HG03066 (cell line): Measurements from ENCODE around the gene INO80E.
"Not testable (repeated sequence)": the region's sequence is repeated elsewhere in the genome, so short reads cannot be mapped to it uniquely, and the experiment has no call there.

Experiments
- ATAC-seq: cut with Tn5 transposase; IDR thresholded peaks from one replicate; pipeline ENCODE4 v1.9.1; 2021; ENCODE audit warnings: low read depth; ENCODE audit not compliant: unreplicated experiment

The INO80E gene

DNA sequence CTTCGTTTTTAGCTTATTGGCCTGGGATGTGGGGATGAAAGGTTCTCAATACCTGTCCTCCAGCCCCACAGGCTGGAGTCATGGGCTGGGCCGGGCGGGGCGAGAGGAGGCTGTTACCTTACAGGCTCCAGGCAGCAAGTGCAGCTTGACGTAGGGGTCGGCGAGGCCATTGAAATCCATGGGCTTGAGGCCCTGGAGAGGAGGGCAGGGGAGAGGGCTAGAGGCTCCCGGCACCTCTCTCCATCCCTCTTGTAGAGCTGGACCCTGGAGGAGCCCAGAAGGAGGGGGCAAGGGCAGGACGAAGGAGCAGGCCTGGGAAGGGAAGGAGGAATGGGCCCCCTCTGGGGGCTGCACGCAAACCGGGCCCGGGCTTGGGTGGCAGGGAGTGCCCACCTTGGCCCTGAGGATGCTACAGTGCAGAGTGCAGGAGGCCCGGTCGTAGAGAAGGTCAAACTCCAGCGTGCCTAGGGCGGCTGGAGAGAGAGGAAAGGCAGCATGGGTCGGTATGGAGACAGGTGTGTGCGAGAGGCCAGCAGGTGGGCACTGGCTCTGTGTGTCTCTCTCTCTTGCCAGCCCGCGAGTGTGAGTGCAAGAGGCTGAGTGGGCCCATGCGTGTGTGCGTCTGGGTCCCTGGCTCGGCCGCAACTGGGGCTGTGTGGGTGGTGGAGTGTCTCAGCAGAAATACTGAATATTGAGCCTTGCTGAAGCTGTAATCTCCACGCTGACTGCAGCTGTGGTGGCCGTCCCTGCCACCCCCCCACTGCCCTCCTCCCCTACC is 13.2 kb downstream of the INO80E start:
- no peak for ATAC-seq

DNA sequence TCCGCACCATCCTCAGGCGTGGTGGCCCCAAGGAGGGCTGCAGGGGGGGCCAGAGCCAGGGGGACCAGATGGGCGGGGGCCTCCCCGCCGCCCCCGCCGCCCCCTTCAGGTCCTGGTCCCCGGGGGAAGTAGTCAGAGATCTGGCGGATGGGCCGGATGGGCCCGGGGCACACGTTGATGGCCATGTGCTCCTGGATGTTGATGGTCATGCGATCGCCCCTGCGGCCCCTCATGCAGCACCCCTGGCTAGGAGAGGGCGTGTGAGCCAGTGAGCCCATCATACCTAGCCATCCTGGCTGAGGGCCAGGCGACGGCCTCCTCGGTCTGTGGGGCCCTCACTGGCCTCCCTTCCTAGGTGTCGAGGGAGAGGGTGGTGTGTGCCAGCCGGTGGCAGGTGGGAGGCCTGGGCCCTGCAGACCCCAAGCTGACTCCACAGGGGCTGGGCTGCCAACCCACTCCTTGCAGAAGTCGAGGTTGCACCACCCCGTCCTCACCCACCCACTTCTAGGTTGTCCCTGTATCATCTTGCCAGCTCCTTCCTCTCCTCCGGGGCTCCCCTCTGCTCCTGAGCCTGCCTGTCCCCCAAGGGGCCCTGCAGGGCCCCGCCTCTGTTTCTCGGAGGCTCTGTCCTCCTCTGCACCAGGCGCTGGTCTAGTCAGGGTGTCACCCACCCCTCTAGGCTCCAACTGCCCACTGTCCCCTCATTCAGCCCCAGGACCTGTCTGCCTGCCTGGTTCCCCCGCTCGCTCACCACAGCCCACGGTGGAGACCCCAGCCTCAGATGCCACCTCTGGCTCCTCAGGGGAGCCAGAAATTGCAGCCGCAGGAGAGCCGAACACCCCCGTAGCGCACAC is 14.2 kb downstream of the INO80E start:
- no peak for ATAC-seq

DNA sequence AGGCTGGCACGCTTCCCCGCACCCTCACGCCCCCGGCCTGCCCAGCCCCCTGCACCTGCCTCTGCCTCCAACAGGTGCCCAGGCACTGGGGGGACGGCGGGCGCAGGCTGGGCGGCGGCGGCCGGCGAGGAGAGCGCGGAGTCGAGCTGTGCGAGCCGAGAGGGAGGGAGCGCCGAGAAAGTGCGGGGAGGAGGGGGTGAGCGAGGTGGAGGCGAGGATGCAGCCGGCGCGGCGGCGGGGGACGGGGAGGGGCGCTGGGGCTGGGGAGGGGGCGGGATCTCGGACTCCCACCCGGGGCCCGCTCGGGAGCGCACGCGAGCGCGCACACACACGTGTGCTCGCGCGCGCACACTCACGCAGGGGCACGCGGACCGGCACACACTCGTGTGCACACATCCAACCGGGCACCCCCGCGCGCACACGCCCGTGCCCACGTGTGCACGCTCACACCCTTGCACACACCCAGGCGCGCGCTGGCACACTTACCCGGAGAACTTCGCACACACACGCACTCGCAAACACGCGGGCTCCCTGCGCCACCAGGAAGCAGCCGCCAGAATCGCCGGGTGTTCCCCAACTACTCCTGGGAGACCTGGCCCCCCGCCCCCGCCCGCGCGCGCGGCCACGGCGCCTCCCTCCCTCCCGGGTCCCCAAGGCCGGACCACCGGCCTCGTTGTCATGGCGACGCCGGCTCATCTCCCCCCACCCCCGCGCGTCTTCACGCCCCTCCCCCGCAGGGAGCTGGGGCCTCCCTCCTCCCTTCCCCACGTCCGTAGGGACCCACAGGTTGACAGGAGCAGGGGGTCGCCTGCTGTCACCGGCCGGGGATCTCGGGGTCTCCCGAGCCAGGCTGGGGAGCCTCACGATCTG is 15.0 kb downstream of the INO80E start, which contains the start of gene DOC2A:
DOC2A (minus strand) TSS at position 184 of the 870 bp plus-strand sequence. CDS start 805 bp downstream, outside the sequence.
- ATAC-seq: no peak

DNA sequence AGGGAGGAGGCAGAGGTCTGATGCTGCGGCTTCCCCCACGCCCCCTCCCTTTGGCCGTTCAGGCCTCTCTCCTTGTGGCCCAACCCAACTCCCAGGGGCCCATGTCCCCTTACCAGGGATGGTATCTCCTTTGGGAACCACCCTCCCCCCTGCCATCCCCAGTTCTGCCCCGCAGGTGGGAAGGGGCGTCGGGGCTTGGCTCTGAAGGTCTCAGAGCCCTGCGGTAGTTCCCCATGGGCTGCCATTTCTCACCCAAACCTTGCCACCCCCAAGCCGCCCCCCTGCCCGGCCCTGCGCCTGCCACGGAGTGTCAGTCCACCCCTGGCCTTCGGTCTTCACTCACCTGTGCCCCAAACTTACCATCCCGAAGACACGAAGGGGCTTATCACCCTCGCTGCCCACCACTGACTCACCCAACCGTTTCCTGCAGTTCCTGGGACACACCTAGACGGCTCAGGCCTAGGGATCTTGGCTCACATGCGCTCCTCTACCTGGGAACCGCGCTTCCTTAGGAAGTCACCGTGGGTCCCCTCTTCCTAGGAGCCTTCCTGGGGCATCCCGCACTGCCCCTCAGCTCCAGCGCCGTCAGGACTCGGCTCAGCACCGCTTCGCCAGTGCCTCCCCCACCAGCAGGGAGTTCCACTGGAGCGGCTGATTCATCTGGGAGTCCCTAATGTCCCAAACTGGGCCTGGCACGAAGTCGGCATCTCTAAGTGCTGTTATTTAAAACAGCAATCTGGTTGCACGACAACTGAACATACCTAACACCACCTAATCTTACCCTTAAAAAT is 15.9 kb downstream of the INO80E start:
- no peak for ATAC-seq

DNA sequence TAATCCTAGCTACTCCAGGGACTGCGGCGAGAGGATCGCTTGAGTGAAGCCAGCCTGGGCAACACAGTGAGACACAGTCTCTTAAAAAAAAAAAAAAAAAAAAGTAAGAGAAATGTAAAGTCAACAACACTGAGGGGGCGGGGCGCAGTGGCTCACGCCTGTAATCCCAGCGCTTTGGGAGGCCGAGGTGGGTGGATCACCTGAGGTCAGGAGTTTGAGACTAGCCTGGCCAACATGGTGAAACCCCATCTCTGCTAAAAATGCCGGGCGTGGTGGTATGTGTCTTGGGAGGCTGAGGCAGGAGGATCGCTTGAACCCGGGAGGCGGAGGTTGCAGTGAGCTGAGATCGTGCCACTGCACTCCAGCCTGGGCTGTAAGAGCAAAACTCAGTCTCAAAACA is 16.6 kb downstream of the INO80E start:
- ATAC-seq: not testable (repeated sequence)

DNA sequence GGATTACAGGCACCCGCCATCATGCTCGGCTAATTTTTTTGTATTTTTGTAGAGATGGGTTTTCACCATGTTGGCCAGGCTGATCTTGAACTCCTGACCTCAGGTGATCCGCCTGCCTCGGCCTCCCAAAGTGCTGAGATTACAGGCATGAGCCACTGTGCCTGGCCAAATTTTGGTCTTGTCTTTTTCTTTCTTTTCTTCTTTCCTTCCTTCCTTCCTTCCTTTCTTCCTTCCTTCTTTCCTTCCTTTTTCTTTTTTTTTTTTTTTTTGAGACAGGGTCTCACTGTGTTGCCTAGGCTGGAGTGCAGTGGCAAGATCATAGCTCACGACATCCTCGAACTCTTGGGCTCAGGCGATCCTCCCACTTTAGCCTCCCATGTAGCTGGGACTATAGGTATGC is 19.4 kb downstream of the INO80E start:
- not testable (repeated sequence) for ATAC-seq

DNA sequence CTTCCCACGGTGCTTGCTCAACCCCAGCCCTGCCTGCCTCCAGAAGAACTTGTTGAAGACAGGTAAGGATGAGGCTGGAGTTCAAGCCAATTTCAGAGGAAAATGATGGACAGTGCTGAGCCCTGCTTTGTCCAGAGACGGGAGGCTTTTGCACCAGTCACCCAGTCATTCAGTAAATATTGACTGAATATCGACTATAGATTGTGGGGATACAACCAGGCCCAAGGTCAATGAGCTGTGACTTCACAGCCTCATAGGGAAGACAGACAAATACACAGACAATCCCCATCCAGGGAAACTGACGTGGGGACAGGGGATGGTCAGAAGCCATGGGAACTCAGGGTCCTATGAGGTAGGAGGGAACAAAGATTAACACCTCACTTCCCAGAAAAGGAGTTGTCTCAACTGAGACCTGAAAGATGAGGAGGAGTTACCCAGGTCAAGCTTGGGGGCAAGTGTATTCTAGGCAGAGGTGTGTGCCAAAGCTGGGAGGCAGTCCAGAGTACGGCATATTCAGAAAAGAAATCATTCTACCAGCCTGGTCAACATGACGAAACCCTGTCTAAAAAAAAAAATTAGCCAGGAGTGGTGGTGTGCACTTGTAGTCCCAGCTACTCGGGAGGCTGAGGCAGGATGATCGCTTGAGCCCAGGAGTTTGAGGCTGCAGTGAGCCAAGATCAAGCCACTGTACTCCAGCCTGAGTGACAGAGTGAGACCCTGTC is 20.7 kb downstream of the INO80E start:
- ATAC-seq: no peak

DNA sequence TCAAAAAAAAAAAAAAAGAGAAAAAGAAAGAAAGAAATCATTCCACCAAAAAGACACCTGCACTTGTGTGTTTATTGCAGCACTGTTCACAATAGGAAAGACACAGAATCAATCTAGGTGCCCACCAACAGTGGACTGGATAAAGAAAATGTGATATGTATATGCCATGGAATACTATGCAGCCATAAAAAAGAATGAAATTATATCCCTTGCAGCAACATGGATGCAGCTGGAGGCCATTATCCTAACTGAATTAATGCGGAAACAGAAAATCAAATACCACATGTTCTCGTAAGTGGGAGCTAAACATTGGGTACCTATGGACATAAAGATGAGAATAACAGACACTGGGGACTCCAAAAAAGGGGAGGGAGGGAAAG is 21.2 kb downstream of the INO80E start:
- no peak for ATAC-seq

DNA sequence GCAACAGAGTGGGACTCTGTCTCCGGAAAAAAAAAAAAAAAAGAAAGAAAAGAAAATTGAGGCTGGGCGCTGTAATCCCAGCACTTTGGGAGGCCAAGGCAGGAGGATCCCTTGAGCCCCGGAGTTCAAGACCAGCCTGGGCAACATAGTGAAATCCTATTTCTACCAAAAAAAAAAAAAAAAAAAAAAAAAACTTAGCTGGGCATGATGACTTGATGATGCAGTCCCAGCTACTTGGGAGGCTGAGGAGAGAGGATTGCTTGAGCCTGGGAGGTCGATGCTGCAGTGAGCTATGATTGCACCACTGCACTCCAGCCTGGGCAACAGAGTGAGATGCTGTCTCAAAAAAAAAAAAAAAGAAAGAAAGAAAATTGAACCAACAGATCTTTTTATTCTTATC is 21.9 kb downstream of the INO80E start:
- ATAC-seq: not testable (repeated sequence)

DNA sequence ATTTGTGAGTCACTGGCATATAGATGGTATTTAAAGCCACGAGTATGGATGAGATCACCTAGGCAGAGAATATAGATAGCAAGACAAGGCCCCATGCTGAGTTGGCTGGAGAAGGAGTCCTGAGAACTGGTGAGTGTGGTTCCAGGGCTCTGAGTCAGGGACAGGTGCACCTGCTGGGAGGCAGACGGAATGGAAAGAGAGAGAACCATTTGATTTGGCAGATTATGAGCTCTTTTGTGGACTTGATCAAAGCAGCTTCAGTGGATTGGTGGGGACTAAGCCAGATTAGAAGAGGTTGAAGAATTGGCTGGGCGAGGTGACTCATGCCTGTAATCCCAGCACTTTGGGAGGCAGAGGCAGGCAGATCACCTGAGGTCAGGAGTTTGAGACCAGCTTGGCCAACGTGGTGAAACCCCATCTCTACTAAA is 22.7 kb downstream of the INO80E start:
- no peak for ATAC-seq

DNA sequence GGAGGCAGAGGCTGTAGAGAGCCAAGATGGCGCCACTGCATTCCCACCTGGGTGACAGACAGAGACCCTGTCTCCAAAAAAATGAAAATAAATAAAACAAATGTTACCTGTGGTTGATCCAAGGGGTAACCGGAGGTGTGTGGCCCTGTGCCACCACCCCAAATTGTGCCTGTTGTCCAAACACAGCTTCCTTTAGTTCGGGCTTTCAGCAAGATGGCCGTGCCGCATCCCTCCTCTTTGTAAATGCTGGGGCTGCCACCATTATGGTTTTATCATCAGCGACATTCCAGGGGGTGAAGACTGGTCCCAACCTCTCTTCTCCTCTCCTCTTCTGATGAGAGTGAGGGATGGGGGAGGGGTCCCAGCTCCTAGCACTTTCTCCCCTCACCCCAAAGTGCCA is 26.8 kb downstream of the INO80E start, which contains the start of gene C16orf92:
C16orf92 (plus strand) TSS at position 312 of the 400 bp plus-strand sequence. CDS start 143 bp downstream, outside the sequence.
- ATAC-seq: no peak

DNA sequence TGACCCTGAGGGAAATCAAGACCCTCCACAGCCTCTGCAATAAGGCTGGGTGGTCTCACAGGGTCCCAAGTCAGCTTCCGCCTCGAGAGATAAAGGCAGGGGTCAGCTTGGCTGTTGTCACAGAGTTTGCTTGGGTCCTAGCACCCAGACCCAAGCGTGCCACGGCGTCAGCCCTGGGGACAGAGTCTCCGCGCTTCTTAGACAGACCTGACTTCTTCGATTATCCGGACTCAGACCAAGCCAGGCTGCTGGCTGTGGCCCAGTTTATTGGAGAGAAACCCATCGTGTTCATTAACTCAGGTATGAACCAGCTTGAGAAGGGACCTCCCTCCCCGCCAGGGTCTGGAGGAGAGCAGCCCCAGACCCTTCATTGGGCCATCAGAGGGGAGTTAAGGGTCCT is 27.5 kb downstream of the INO80E start:
- ATAC-seq: no peak

DNA sequence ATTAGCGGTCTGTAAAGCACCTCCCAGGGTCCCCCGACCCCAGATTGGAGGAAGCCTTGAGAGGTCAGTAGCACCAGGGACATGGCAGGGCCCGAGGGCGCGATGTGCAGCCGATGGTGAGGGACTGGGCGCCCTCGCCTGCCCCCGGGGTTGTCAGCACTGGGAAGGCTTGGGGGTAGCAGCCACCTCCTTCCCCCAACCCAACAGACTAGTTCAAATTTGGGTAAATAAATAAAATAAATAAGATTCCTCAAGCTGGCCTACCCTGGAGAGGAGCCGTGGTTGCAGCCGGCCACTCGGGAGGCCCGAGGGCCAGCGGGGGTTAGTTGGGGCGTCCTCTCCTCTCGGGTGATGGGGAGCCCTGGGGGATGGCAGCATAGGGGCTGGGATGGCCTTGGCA is 28.4 kb downstream of the INO80E start:
- ATAC-seq: no peak

DNA sequence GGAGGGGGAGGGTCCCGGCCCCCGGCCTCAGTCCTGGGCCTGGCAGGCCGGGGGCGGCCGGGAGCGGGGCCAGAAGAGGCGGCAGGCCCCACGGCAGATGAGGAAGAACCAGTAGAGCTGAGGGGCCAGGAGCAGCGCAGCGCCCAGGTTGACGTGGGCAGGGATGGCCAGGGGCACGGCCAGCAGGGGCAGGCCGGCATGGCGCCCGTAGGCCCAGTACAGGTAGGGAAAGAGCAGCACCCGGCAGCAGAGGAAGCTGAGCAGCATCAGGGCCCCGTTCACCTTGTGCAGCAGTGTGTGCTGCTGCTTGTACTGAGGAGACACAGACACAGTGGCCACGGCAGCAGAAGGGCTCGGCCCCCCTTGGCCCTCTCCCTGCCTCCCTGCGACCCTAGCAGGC is 29.1 kb downstream of the INO80E start:
- ATAC-seq: no peak

DNA sequence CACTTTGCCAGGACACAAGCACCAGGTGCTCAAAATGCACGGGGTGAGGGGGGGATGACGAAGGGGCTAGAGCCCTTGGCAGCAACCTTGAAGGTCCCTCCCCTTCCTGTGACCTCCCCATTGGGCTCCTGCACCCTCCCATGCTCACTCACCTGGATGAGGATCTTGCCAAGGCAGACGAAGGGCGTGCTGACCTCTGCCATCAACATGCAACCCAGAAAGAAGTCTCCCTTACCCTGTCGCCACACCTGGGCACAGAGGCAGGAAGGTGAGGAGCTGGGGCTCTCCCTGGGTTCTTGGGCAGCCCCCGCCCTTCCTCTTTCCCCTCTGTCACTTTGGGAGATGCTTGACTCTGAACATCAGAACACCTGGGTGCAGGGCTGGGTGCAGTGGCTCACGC is 29.5 kb downstream of the INO80E start:
- ATAC-seq: no peak

DNA sequence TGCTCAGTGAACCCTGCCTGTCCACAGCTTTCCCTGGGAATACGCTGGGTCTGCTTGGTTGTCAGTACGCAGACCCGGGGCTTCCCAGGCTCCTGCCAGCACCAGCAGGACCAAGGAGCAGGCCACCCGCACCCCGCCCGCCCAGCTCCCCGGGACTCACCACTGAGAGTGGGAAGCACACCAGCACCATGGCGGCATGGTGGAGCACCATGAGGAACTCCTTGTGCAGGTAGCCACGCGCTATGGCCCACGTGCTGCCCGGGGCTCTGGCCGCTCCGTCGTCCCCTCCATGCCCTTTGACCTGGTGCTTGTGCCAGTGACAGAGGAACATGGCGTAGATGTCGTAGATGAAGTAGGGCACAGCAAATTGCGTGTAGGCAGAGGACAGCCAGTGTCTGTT is 30.4 kb downstream of the INO80E start:
- no peak for ATAC-seq

DNA sequence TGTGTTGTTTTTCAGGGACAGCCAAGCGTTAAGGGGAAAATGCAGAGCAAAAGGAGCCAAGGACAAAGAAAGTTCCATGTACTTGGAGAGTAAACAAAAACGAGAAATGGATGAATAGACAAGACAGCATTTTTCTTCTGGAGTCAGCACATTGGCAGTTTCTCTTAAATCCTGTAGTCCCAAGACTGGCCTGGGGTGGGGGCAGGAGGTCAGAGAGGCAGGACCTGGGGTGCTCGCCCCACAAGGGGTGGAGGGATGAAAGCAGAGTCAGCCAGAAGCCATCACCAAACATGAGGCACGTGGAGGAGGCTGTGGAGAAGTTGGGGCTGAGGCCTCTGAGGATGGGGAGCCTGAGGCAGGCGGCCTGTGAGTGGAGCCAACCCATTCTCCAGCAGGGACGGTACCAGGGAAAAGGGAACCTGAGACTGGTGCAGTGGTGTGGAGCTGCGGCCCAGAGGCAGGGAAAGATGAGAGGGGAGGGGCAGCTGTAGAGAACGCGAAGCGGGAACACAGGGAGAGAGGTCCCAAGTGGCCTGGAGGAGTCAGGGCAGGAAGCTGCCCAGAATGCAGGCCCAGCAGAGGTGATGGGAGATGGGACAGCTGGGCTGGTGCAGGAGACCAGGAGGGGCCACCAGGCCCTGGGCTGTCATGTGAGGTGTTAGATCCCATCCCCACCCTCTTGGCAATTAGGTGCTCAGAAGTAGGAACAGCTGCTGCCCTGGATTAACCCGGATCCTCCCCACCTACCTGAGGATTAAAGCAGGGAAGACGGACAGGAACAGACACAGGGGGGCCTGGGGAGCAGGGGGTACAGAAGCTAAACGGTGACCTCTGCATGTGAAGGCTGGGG is 31.8 kb downstream of the INO80E start:
- no peak for ATAC-seq

DNA sequence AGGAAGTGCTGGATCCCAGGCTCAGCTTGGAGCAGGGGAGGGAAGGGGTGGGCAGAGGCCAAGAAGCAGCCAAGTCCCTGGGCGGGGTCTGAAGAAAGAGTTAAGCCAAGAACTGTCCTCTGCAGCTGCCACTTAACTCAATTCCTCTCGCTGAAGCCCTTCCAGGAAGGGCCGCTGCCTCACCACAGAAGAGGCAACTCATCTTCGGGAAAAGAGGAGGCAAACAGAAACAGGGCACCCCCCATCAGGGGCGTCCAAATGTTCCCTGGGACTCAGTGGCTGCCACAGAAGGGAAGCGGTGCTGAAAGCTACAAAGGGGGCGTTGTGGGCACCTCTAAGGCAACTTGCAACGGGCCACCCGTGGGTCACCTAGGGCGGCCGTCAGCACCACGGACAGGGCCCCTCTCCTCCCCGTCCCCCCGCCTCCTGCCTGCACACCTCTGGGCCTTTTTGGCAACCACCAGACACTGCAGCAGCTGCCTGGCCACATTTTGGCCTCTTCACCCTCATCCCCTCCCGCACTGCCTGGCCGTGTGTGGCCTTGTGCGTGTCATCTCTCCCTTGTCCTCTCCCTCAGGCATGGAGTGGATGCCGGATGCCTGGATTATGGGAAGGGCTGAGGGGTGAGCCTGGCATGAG is 32.5 kb downstream of the INO80E start:
- no peak for ATAC-seq
